Astrocyte of the cerebellum (primary cell): ENCODE measurements around the gene CCDC38.

Experiments
- DNase-seq: peaks from one replicate; pipeline ENCODE4 v3.0.0-alpha.2; 2011; ENCODE audit warnings: low read depth
- H3K4me3 ChIP-seq: 2 replicates; pipeline ENCODE4 v1.5.1; 2011; ENCODE audit warnings: mild to moderate bottlenecking, low read depth, low read length, moderate library complexity
- CTCF ChIP-seq: IDR thresholded peaks from 2 replicates; pipeline ENCODE4 v1.5.1; 2012; ENCODE audit warnings: low read length, low read depth, moderate library complexity, mild to moderate bottlenecking; ENCODE audit errors: missing control alignments
- in situ Hi-C: cut with HindIII; loops from 2 replicates; pipeline ENCODE4 v1.10.0; 2017; ENCODE audit warnings: low sequenced_read_pairs

The CCDC38 gene

GRCh38 chr12:95898081-95898480, 44.3 kb downstream of the CCDC38 start:
- in situ Hi-C loops, result no loop called here
- no peak overlapping the region for H3K4me3 ChIP-seq
- no peak for DNase-seq
- no peak for TF ChIP-seq CTCF

- TF ChIP-seq CTCF, result no peak
- DNase-seq, result no peak
- in situ Hi-C loops, result no loop called here
- H3K4me3 ChIP-seq, result no peak overlapping the region
Observed at GRCh38 chr12:95896846-95897245, 45.6 kb downstream of the CCDC38 start.

- no peak overlapping the region for H3K4me3 ChIP-seq
- in situ Hi-C loops, result no loop called here
- DNase-seq, result no peak
- no peak for TF ChIP-seq CTCF
Observed at GRCh38 chr12:95890958-95891357, 51.5 kb downstream of the CCDC38 start.

GRCh38 chr12:95887311-95887710, 55.1 kb downstream of the CCDC38 start:
- DNase-seq, result no peak
- in situ Hi-C loops, result no loop called here
- no peak for TF ChIP-seq CTCF
- H3K4me3 ChIP-seq, result no peak overlapping the region

- DNase-seq, result no peak
- no peak for TF ChIP-seq CTCF
- no peak overlapping the region for H3K4me3 ChIP-seq
- in situ Hi-C loops, result no loop called here
Observed at GRCh38 chr12:95884998-95885397, 57.4 kb downstream of the CCDC38 start.

- in situ Hi-C loops, result no loop called here
- no peak for DNase-seq
- no peak for TF ChIP-seq CTCF
- H3K4me3 ChIP-seq, result no peak overlapping the region
Observed at GRCh38 chr12:95882873-95883272, 59.5 kb downstream of the CCDC38 start.

GRCh38 chr12:95882080-95882479, 60.3 kb downstream of the CCDC38 start:
- no peak for DNase-seq
- no peak for TF ChIP-seq CTCF

More at GRCh38 chr12:95882080-95882479, 60.3 kb downstream of the CCDC38 start:
- in situ Hi-C loops, result no loop called here
- H3K4me3 ChIP-seq, result no peak overlapping the region
